Measurements from ENCODE around the gene STX10. TPM values are rescaled to one million over a fixed set of nuclear protein-coding genes. Genes with fewer than 3 reads are reported as not detected.
"Not testable (repeated sequence)": the region's sequence is repeated elsewhere in the genome, so short reads cannot be mapped to it uniquely, and the experiment has no call there.

Gene STX10
- total RNA-seq, 1 donor from 2014 or later: 60.7 TPM

GRCh38 chr19:13187419-13187818 is 37.2 kb upstream of the STX10 start:
- no peak for TF ChIP-seq CTCF (conservative IDR thresholded peaks at IDR 0.05)
- Mint-ChIP-seq H3K27me3 (ENCODE audit: low read depth) (no peaks in the 10 kb centered on the region), H3K9me3 (no peaks in the 10 kb centered on the region), H3K4me1 (peaks cover 6% of the 10 kb centered on the region), H3K27ac (ENCODE audit: unreplicated experiment) (no peak overlapping the region), H3K36me3 (ENCODE audit: low read depth) (no peaks in the 10 kb centered on the region), H3K4me3 (no peak overlapping the region)
- DNase-seq (ENCODE audit: low read depth, low spot score): no peak

GRCh38 chr19:13186688-13187087 is 36.5 kb upstream of the STX10 start:
- H3K27ac Mint-ChIP-seq (ENCODE audit: unreplicated experiment); H3K4me3 Mint-ChIP-seq; H3K27me3 Mint-ChIP-seq (ENCODE audit: low read depth); H3K9me3 Mint-ChIP-seq; H3K36me3 Mint-ChIP-seq (ENCODE audit: low read depth); DNase-seq (ENCODE audit: low read depth, low spot score): not testable (repeated sequence)
- peaks cover 10% of the 10 kb centered on the region for H3K4me1 Mint-ChIP-seq

GRCh38 chr19:13185763-13186657 is 35.8 kb upstream of the STX10 start:
- peak overlapping the region; percentile 70 for H3K27ac Mint-ChIP-seq (ENCODE audit: unreplicated experiment)
- H3K4me1 Mint-ChIP-seq: peaks cover 11% of the 10 kb centered on the region
- DNase-seq (ENCODE audit: low read depth, low spot score); H3K4me3 Mint-ChIP-seq; H3K27me3 Mint-ChIP-seq (ENCODE audit: low read depth); H3K9me3 Mint-ChIP-seq; H3K36me3 Mint-ChIP-seq (ENCODE audit: low read depth): not testable (repeated sequence)

- not testable (repeated sequence) for H3K27ac Mint-ChIP-seq (ENCODE audit: unreplicated experiment); H3K27me3 Mint-ChIP-seq (ENCODE audit: low read depth); H3K36me3 Mint-ChIP-seq (ENCODE audit: low read depth); H3K4me3 Mint-ChIP-seq; DNase-seq (ENCODE audit: low read depth, low spot score); H3K9me3 Mint-ChIP-seq
- peaks cover 11% of the 10 kb centered on the region for H3K4me1 Mint-ChIP-seq
These were observed 34.8 kb upstream of the STX10 start for GRCh38 chr19:13184926-13185325.

GRCh38 chr19:13181747-13182388 is 31.7 kb upstream of the STX10 start:
- DNase-seq (ENCODE audit: low read depth, low spot score): no peak
- H3K9me3 Mint-ChIP-seq: no peaks in the 10 kb centered on the region
- H3K27me3 Mint-ChIP-seq (ENCODE audit: low read depth): no peaks in the 10 kb centered on the region
- no peak overlapping the region for H3K4me3 Mint-ChIP-seq
- H3K27ac Mint-ChIP-seq (ENCODE audit: unreplicated experiment): peak overlapping the region; percentile 50
- H3K36me3 Mint-ChIP-seq (ENCODE audit: low read depth): no peaks in the 10 kb centered on the region
- TF ChIP-seq CTCF (conservative IDR thresholded peaks at IDR 0.05): no peak
- H3K4me1 Mint-ChIP-seq: peaks cover 11% of the 10 kb centered on the region

GRCh38 chr19:13178291-13178690 is 28.1 kb upstream of the STX10 start:
- not testable (repeated sequence) for H3K27ac Mint-ChIP-seq (ENCODE audit: unreplicated experiment); H3K4me3 Mint-ChIP-seq; H3K9me3 Mint-ChIP-seq; H3K36me3 Mint-ChIP-seq (ENCODE audit: low read depth); H3K27me3 Mint-ChIP-seq (ENCODE audit: low read depth); DNase-seq (ENCODE audit: low read depth, low spot score); H3K4me1 Mint-ChIP-seq

- not testable (repeated sequence) for H3K36me3 Mint-ChIP-seq (ENCODE audit: low read depth); H3K4me1 Mint-ChIP-seq; DNase-seq (ENCODE audit: low read depth, low spot score); H3K9me3 Mint-ChIP-seq; H3K27me3 Mint-ChIP-seq (ENCODE audit: low read depth); H3K4me3 Mint-ChIP-seq; H3K27ac Mint-ChIP-seq (ENCODE audit: unreplicated experiment)
These were observed 27.4 kb upstream of the STX10 start for GRCh38 chr19:13177584-13177983.

GRCh38 chr19:13176345-13176744 is 26.2 kb upstream of the STX10 start:
- no peak for DNase-seq (ENCODE audit: low read depth, low spot score)
- H3K27me3 Mint-ChIP-seq (ENCODE audit: low read depth): no peaks in the 10 kb centered on the region
- no peak for TF ChIP-seq CTCF (conservative IDR thresholded peaks at IDR 0.05)
- no peak overlapping the region for H3K4me3 Mint-ChIP-seq
- peaks cover 6% of the 10 kb centered on the region for H3K4me1 Mint-ChIP-seq
- peak overlapping the region; percentile 68 for H3K27ac Mint-ChIP-seq (ENCODE audit: unreplicated experiment)
- H3K9me3 Mint-ChIP-seq: no peaks in the 10 kb centered on the region
- no peaks in the 10 kb centered on the region for H3K36me3 Mint-ChIP-seq (ENCODE audit: low read depth)

All from neural crest cell (in vitro differentiated cells).